ENCODE results near the gene ZACN.

The ZACN gene

GRCh38 chr17:76131692-76132573, 53.0 kb downstream of the ZACN start:
- no peak for FAIRE-seq
- no peak for DNase-seq (ENCODE audit: low spot score)
